Suprapubic skin (tissue), 3 donors: ENCODE results near the gene SRSF4.

Source experiments
- POLR2A ChIP-seq, 2 donors: fragments of 450-650 bp; IDR thresholded peaks; one replicate each; pipeline ENCODE4 v1.6.1; 2017; ENCODE audit warnings: antibody characterized with exemption in 2 of 2, mild to moderate bottlenecking in 2 of 2, moderate library complexity in 2 of 2
- TF ChIP-seq, protein P1 (sequence below), 2 donors: fragments of 200-600 bp in 1 of 2; fragments of 450-650 bp in 1 of 2; sonication (generic) in 1 of 2; IDR thresholded peaks; one replicate each; pipeline ENCODE4 v1.5.1; 2016 to 2019; ENCODE audit warnings: antibody characterized with exemption in 2 of 2, mild to moderate bottlenecking in 1 of 2, moderate library complexity in 1 of 2

GRCh38 chr1:29162476-29163138, 19.1 kb downstream of the SRSF4 start:
- TF ChIP-seq POLR2A (IDR thresholded peaks at IDR 0.05) = no peak
- TF ChIP-seq, protein P1, sequence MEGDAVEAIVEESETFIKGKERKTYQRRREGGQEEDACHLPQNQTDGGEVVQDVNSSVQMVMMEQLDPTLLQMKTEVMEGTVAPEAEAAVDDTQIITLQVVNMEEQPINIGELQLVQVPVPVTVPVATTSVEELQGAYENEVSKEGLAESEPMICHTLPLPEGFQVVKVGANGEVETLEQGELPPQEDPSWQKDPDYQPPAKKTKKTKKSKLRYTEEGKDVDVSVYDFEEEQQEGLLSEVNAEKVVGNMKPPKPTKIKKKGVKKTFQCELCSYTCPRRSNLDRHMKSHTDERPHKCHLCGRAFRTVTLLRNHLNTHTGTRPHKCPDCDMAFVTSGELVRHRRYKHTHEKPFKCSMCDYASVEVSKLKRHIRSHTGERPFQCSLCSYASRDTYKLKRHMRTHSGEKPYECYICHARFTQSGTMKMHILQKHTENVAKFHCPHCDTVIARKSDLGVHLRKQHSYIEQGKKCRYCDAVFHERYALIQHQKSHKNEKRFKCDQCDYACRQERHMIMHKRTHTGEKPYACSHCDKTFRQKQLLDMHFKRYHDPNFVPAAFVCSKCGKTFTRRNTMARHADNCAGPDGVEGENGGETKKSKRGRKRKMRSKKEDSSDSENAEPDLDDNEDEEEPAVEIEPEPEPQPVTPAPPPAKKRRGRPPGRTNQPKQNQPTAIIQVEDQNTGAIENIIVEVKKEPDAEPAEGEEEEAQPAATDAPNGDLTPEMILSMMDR (IDR thresholded peaks at IDR 0.05) = no peak
